ENCODE results near the gene ERBB4.

The ERBB4 gene

DNA sequence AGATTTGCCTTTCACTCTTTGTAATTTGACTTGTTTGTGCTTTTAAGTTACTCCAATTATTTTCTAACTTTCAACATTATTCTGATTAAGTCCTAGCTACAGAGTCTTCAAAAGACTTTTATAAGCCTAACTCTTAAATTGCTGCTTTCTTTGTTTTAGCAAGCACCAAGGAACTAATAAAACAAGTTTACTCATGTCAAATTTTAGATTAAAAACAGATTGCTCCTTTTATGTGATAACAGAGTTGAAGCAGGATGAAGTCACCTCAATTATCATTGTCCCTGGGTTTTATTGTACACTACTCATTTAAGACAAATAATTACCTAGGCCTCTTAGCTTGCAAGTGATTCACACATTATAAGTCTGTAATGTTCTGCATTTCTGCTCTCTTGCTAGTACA, 678.4 kb downstream of the ERBB4 start:
- TF ChIP-seq, protein P1, sequence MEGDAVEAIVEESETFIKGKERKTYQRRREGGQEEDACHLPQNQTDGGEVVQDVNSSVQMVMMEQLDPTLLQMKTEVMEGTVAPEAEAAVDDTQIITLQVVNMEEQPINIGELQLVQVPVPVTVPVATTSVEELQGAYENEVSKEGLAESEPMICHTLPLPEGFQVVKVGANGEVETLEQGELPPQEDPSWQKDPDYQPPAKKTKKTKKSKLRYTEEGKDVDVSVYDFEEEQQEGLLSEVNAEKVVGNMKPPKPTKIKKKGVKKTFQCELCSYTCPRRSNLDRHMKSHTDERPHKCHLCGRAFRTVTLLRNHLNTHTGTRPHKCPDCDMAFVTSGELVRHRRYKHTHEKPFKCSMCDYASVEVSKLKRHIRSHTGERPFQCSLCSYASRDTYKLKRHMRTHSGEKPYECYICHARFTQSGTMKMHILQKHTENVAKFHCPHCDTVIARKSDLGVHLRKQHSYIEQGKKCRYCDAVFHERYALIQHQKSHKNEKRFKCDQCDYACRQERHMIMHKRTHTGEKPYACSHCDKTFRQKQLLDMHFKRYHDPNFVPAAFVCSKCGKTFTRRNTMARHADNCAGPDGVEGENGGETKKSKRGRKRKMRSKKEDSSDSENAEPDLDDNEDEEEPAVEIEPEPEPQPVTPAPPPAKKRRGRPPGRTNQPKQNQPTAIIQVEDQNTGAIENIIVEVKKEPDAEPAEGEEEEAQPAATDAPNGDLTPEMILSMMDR (IDR thresholded peaks at IDR 0.05; ENCODE audit: borderline replicate concordance, insufficient read depth, low read depth, low read length): no peak
- H3K4me3 ChIP-seq (ENCODE audit: low read depth, low read length): no peak overlapping the region

DNA sequence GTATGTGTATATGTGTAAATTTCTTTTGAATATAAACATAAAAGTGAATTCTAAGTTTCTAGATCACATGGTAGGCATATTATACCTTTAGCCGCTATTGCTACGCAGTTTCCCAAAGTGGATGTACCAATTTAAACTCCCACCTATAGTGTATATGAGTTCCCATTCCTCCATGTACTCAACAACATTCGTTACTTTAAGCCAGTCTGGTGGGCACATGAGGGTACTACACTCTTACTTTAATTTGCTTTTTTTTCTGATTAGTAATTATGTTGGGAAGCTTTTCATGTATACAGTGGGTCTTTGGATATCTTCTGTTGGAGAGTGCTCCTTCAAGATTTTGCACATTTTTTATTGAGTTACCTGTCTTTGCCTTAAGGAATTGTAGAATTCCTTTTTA, 683.8 kb downstream of the ERBB4 start:
- H3K4me3 ChIP-seq (ENCODE audit: low read depth, low read length): no peak overlapping the region
- TF ChIP-seq, protein P1 (IDR thresholded peaks at IDR 0.05; ENCODE audit: borderline replicate concordance, insufficient read depth, low read depth, low read length): no peak

DNA sequence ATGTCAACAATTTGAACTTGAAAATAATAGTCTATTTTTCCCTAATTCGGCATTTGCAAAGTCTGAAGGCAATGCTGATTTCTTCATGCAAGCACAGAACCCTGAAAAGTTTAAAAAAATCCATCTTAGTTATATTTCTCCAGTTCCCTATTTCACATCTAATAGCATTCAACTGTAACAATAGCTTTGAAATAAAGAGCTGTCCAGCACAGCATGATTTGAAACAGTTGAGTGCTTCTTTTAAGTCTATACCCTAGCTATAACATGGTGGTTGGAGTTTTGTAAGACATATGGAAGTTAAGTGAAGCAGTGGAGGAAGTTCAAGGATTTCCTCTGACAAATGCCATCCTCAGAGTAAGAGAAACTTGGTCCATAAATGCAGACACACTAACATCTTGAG, 691.9 kb downstream of the ERBB4 start:
- TF ChIP-seq, protein P1 (IDR thresholded peaks at IDR 0.05; ENCODE audit: borderline replicate concordance, insufficient read depth, low read depth, low read length): no peak
- no peak overlapping the region for H3K4me3 ChIP-seq (ENCODE audit: low read depth, low read length)

DNA sequence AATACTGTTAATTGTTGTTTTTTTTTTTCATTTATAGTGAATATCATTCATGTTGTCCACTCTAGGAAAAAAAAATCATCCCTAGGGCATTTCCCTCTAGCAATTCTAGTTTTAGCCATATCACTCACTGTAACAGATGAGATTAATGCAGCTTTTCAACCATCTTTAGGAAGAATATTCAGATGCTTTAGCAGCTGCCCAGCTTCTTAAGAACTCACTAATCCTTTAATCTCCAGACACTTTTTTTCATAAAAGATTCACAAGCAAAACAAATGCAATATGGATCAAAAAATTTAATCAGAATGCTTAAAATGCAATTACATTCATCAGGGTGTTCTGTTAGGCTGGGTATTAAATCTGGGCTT, 692.6 kb downstream of the ERBB4 start:
- TF ChIP-seq, protein P1 (IDR thresholded peaks at IDR 0.05; ENCODE audit: borderline replicate concordance, insufficient read depth, low read depth, low read length): no peak
- no peak overlapping the region for H3K4me3 ChIP-seq (ENCODE audit: low read depth, low read length)

DNA sequence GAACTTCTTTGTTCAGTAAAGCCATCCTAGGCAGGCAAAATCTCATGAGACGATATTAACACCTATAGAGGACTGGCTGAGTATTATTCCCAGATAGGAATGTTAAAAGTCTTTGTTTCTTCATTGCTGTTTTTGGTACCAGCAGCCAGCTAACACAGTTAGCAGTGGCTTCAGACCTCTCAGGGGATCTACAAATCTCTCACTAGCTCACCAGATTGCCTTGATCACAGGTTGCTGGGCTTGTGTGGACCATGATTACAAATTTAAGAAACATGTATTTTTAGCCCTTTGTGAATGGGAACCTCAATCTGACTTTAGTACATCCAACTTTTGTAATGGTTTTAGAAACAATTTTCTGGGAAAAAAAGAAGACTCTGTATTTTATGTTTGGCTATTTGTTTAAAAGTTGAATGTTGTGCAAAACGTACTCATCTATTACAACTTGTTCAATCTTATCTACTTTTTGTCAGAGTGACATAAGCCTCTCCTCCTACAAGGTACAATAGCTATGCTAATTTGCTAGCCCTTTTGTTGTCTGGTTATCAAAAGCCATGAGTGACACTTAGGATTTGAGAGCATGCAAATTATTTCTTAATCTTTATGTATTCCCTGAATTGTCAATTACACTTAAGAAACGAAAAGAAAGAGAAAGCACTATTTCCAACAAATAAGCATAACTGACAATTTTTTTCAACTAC, 693.1 kb downstream of the ERBB4 start:
- no peak overlapping the region for H3K4me3 ChIP-seq (ENCODE audit: low read depth, low read length)
- TF ChIP-seq, protein P1 (IDR thresholded peaks at IDR 0.05; ENCODE audit: borderline replicate concordance, insufficient read depth, low read depth, low read length): no peak

DNA sequence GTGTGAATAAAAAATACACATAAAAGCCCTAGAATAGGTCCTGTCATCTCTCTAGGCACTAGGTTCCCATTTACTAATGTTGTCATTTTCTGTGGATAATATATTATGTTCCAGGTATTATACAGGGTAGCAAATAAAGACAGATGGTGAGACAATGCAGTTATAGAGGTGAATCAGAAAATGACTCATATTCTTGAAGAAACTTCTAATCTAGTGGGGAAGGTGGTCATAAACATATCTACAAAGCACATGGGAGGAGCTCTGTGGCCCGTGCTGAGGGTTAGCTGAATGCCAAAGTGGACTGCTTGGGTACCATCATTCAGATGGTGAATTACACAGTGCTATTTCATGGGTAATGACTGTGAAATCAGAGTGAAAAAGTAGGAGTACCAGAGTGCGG, 700.9 kb downstream of the ERBB4 start:
- TF ChIP-seq, protein P1 (IDR thresholded peaks at IDR 0.05; ENCODE audit: borderline replicate concordance, insufficient read depth, low read depth, low read length): no peak
- no peak overlapping the region for H3K4me3 ChIP-seq (ENCODE audit: low read depth, low read length)

DNA sequence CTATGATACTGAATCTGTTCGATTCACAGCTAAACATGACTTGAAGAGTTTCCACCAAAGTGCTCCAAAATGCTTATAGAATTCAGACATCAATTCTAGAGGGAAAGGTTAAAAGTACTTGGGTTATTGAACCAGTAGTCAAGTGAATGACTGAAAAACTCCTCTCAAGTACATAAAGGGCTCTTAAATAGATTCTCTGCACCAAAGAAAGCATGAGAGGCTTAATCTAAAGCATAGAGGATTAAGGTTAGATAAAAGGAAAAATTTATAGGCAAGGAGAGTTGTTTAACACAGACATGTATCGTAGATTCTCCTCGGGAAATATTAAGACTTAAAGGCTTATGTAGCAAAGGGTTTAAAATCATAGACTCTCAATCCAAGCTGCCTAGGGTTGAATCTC, 701.4 kb downstream of the ERBB4 start:
- H3K4me3 ChIP-seq (ENCODE audit: low read depth, low read length): no peak overlapping the region

More for the DNA sequence above, 701.4 kb downstream of the ERBB4 start:
- TF ChIP-seq, protein P1 (IDR thresholded peaks at IDR 0.05; ENCODE audit: borderline replicate concordance, insufficient read depth, low read depth, low read length): no peak
